Naive thymus-derived CD4-positive, alpha-beta T cell (primary cell): Measurements from ENCODE around the gene DNAH6. TPM values are rescaled to one million over a fixed set of nuclear protein-coding genes. Genes with fewer than 3 reads are reported as not detected.
"Not testable (repeated sequence)": the region's sequence is repeated elsewhere in the genome, so short reads cannot be mapped to it uniquely, and the experiment has no call there.

Experiments used
- ATAC-seq: fragments of 150-1000 bp; cut with Tn5 transposase; 2 replicates; pipeline ENCODE4 v1.10.0; 2021; ENCODE audit warnings: mild to moderate bottlenecking, moderate library complexity
- CTCF ChIA-PET: fragments of 350-600 bp; sonication (Branson Sonifier 250); formaldehyde crosslinking; loops from one replicate; lab custom pipeline; 2021; ENCODE audit warnings: antibody characterized with exemption; lab: Charles Lee
- POLR2A ChIA-PET: fragments of 350-600 bp; sonication (Branson Sonifier 250); formaldehyde crosslinking; loops from one replicate; lab custom pipeline; 2021; ENCODE audit warnings: antibody characterized with exemption, inconsistent platforms; lab: Charles Lee
- DNase-seq, 9 donors: peaks; one replicate each; pipeline versions ENCODE4 v3.0.0 to v3.0.0-alpha.2; 2020 to 2022; ENCODE audit warnings: mixed read lengths in 1 of 9
- H3K27ac ChIP-seq: one replicate; pipeline ENCODE4 v1.7.0; 2013; ENCODE audit warnings: mild to moderate bottlenecking, low read depth, low read length, moderate library complexity
- H3K27me3 ChIP-seq, 2 donors: one replicate each; pipeline ENCODE4 v1.7.0; 2013; ENCODE audit warnings: low read length in 2 of 2, mild to moderate bottlenecking in 2 of 2, moderate library complexity in 2 of 2; ENCODE audit not compliant: control insufficient read depth in 2 of 2, insufficient read depth in 2 of 2
- H3K36me3 ChIP-seq, 3 experiments: 1 replicate in 2 of 3; 2 replicates in 1 of 3; pipeline ENCODE4 v1.7.0; 2013; ENCODE audit warnings: low read length in 3 of 3, mild to moderate bottlenecking in 3 of 3, moderate library complexity in 1 of 3; ENCODE audit not compliant: insufficient read depth in 3 of 3, control insufficient read depth in 2 of 3
- H3K4me1 ChIP-seq, 2 donors: one replicate each; pipeline ENCODE4 v1.7.0; 2013; ENCODE audit warnings: low read length in 2 of 2, mild to moderate bottlenecking in 2 of 2, moderate library complexity in 1 of 2; ENCODE audit not compliant: control insufficient read depth in 2 of 2, insufficient read depth in 2 of 2
- H3K4me3 ChIP-seq: 2 replicates; pipeline ENCODE4 v1.7.0; 2013; ENCODE audit warnings: mild to moderate bottlenecking, low read length
- H3K9me3 ChIP-seq, 3 experiments: 1 replicate in 2 of 3; 2 replicates in 1 of 3; pipeline ENCODE4 v1.7.0; 2013; ENCODE audit warnings: low read length in 3 of 3; ENCODE audit not compliant: control insufficient read depth in 2 of 3
- H3K27ac Mint-ChIP-seq, 9 donors: one replicate each; pipeline ENCODE4 v1.8.0; 2020 to 2022; ENCODE audit warnings: mixed read lengths in 9 of 9, mild to moderate bottlenecking in 8 of 9, moderate library complexity in 5 of 9, inconsistent platforms in 2 of 9
- H3K27me3 Mint-ChIP-seq, 5 donors: one replicate each; pipeline ENCODE4 v1.8.0; 2021 to 2022; ENCODE audit warnings: mixed read lengths in 5 of 5, mild to moderate bottlenecking in 1 of 5
- H3K36me3 Mint-ChIP-seq, 5 donors: one replicate each; pipeline ENCODE4 v1.8.0; 2020 to 2022; ENCODE audit warnings: mixed read lengths in 5 of 5, mild to moderate bottlenecking in 3 of 5, inconsistent platforms in 1 of 5
- H3K4me1 Mint-ChIP-seq, 7 donors: one replicate each; pipeline ENCODE4 v1.8.0; 2020 to 2022; ENCODE audit warnings: mixed read lengths in 7 of 7, mild to moderate bottlenecking in 3 of 7, inconsistent platforms in 1 of 7
- H3K4me3 Mint-ChIP-seq, 10 donors: one replicate each; pipeline ENCODE4 v1.8.0; 2020 to 2022; ENCODE audit warnings: mild to moderate bottlenecking in 10 of 10, mixed read lengths in 10 of 10, moderate library complexity in 6 of 10, inconsistent platforms in 2 of 10
- H3K9me3 Mint-ChIP-seq, 11 donors: one replicate each; pipeline ENCODE4 v1.8.0; 2020 to 2022; ENCODE audit warnings: mixed read lengths in 11 of 11, mild to moderate bottlenecking in 4 of 11, inconsistent platforms in 1 of 11, moderate library complexity in 1 of 11
- intact Hi-C, 2 donors: fragments of 100-400 bp; cut with micrococcal nuclease; formaldehyde crosslinking; loops; one replicate each; pipeline ENCODE4 v1.15.1; 2023
- polyA plus RNA-seq, 2 donors: library from polyadenylated mRNA; unstranded; fragments of 300-500 nt; fragmentation: Illumina TruSeq; gene quantifications; one replicate each; pipeline ENCODE4 v1.2.3, GENCODE V29; 2021
- total RNA-seq, 6 experiments: library from RNA in 5 of 6; stranded (reverse) in 5 of 6; gene quantifications; 1 replicate in 5 of 6; 2 replicates in 1 of 6; pipeline ENCODE4 v1.2.3 and lab custom pipeline; 2021 to 2026

DNAH6 gene
- total and polyA plus RNA-seq, 7 experiments from 2014 or later, result 0.73 to 2.3 (median 1.3) TPM

DNA sequence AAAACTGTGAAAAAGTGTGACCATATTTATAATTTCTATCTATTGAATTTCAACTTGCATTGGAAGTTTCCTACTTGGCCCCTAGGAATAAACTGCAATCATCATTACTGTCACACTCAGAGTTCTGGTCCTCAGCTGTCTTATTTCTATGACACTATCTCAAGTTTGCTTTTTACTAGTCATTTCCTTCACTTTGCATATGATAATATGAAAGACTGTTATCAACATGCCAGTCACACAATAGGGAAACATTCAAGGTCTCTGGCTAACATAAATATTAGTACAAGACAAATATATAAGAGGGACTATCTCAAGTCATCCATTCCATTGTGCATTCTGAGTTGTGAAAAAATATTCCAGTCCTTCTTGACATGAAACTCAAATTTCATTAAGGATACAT, 28.7 kb downstream of the DNAH6 start:
- no peak for ATAC-seq
- Histone ChIP-seq H3K27ac (no peak overlapping the region), H3K4me3 (no peak overlapping the region), H3K27me3 (no peaks in the 10 kb centered on the region), H3K9me3 (no peaks in the 10 kb centered on the region), H3K36me3 (no peaks in the 10 kb centered on the region), H3K4me1 (no peaks in the 10 kb centered on the region)
- H3K27ac Mint-ChIP-seq, result no peak overlapping the region
- peaks cover 0 to 2% (median 0%) of the 10 kb centered on the region in 5 donors for H3K27me3 Mint-ChIP-seq
- intact Hi-C loops, result no loop called here
- no peak for DNase-seq
- no peak overlapping the region for H3K4me3 Mint-ChIP-seq
- CTCF ChIA-PET, result no interaction called here
- H3K36me3 Mint-ChIP-seq, result peaks cover 0 to 3% (median 0%) of the 10 kb centered on the region in 5 donors
- H3K9me3 Mint-ChIP-seq, result peaks cover 0 to 6% (median 0%) of the 10 kb centered on the region in 11 donors
- POLR2A ChIA-PET, result no interaction called here
- peaks cover 3 to 5% (median 3%) of the 10 kb centered on the region in 7 donors for H3K4me1 Mint-ChIP-seq

DNA sequence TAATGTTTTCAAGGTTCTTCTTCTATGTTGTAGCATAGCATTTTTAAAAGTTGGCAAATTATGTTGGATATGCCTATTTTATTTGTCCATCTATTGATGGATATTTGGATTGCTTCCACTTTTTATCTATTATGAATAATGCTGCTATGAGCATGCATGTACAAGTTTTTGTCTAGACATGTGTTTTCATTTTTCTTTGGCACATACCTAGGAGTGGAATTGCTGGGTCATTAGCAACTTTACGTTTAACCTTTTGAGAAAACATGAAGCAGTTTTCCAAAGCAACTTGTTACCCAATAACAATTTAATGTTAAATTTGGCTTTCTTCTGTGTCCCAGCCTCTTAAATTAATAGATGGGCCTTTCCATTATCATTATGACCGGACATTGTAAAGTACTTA, 30.3 kb downstream of the DNAH6 start:
- Mint-ChIP-seq H3K4me1 (peaks cover 0 to 10% (median 7%) of the 10 kb centered on the region in 7 donors), H3K4me3 (no peak overlapping the region), H3K36me3 (no peaks in the 10 kb centered on the region), H3K27ac (no peak overlapping the region), H3K27me3 (peaks cover 0 to 2% (median 0%) of the 10 kb centered on the region in 5 donors), H3K9me3 (peaks cover 0 to 2% (median 0%) of the 10 kb centered on the region in 11 donors)
- DNase-seq (no peak), ATAC-seq (no peak)
- H3K4me1 ChIP-seq, result no peaks in the 10 kb centered on the region
- no peaks in the 10 kb centered on the region for H3K36me3 ChIP-seq
- ChIA-PET CTCF (no interaction called here), POLR2A (no interaction called here)
- H3K27ac ChIP-seq, result no peak overlapping the region
- no peaks in the 10 kb centered on the region for H3K27me3 ChIP-seq
- H3K4me3 ChIP-seq, result no peak overlapping the region
- H3K9me3 ChIP-seq, result no peaks in the 10 kb centered on the region
- intact Hi-C loops, result no loop called here

DNA sequence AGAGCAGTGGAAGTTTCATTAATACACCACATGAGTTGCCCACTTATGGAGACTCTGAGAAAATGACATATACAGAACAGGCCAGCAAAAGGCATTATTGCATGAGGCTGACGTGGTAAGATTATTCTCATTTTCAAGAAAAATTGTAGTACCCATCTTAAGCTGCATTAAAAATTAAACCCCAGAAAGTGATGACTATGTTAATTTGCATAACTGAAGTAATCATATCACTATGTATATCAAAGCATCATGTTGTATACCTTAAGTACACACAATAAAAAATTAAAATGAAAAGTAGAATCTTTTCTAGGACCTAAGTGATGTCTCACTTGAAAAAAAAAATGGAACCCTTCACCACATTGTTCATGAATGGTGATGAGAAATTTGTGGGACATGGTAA, 32.0 kb downstream of the DNAH6 start:
- Mint-ChIP-seq H3K4me3 (no peak overlapping the region), H3K27me3 (peaks cover 0 to 5% (median 0%) of the 10 kb centered on the region in 5 donors), H3K9me3 (no peaks in the 10 kb centered on the region), H3K36me3 (no peaks in the 10 kb centered on the region), H3K27ac (no peak overlapping the region), H3K4me1 (peaks cover 0 to 10% (median 7%) of the 10 kb centered on the region in 7 donors)
- H3K27me3 ChIP-seq, result no peaks in the 10 kb centered on the region
- no peaks in the 10 kb centered on the region for H3K36me3 ChIP-seq
- H3K4me1 ChIP-seq, result no peaks in the 10 kb centered on the region
- no peak overlapping the region for H3K4me3 ChIP-seq
- no peak overlapping the region for H3K27ac ChIP-seq
- DNase-seq, result no peak
- intact Hi-C loops, result no loop called here
- no peak for ATAC-seq
- POLR2A ChIA-PET, result no interaction called here
- H3K9me3 ChIP-seq, result no peaks in the 10 kb centered on the region
- CTCF ChIA-PET, result no interaction called here

DNA sequence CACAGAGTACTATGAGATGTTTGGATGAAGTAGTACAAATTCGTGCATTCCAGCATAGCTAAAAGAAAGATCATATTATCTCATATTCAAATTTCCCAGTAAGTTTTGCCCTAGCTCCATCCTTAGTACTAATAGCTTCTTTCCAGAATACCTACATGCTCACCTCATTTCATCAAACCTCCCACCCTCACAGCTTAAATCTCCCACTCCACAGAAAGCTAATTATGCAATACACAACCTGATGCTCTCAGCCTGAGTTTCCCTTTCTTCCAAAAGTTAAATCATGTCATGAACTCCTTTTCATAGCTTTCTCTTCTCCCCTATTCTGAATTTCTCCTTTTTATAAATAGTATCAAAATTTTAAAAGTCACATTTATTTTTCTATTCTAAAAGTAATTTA, 34.6 kb downstream of the DNAH6 start:
- ATAC-seq, result no peak
- H3K27me3 Mint-ChIP-seq, result peaks cover 0 to 3% (median 0%) of the 10 kb centered on the region in 5 donors
- no peaks in the 10 kb centered on the region for H3K4me1 ChIP-seq
- no peak overlapping the region for H3K4me3 ChIP-seq
- H3K9me3 ChIP-seq, result no peaks in the 10 kb centered on the region
- ChIA-PET CTCF (no interaction called here), POLR2A (interaction anchor here (0.8 kb wide), 1 partner anchor 12 kb away, joined by 3 read pairs; no protein-coding TSS in a partner anchor)
- no peaks in the 10 kb centered on the region for H3K36me3 Mint-ChIP-seq
- intact Hi-C loops, result no loop called here
- no peak overlapping the region for H3K4me3 Mint-ChIP-seq
- peak overlapping the region in 1 of 9 donors; percentile 1 for H3K27ac Mint-ChIP-seq
- no peak overlapping the region for H3K27ac ChIP-seq
- peaks cover 0 to 10% (median 7%) of the 10 kb centered on the region in 7 donors for H3K4me1 Mint-ChIP-seq
- H3K9me3 Mint-ChIP-seq, result no peaks in the 10 kb centered on the region
- H3K27me3 ChIP-seq, result no peaks in the 10 kb centered on the region
- no peak for DNase-seq
- no peaks in the 10 kb centered on the region for H3K36me3 ChIP-seq

DNA sequence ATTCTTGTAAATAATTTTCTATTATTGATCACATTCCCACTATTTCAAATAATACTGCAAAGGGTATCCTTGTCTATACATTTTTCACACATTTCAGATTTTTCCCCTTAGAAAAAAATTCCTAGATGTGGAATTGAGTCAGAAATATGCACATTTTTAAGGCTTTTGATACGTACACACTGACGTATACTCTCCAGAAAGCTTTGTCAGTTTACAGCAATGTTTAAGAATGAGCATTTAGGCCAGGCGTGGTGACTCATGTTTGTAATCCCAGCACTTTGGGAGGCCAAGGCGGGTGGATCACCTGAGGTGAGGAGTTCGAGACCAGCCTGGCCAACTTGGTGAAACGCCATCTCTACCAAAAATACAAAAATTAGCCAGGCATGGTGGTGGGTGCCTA, 35.2 kb downstream of the DNAH6 start:
- CTCF ChIA-PET, H3K36me3 Mint-ChIP-seq, ATAC-seq: not testable (repeated sequence)

DNA sequence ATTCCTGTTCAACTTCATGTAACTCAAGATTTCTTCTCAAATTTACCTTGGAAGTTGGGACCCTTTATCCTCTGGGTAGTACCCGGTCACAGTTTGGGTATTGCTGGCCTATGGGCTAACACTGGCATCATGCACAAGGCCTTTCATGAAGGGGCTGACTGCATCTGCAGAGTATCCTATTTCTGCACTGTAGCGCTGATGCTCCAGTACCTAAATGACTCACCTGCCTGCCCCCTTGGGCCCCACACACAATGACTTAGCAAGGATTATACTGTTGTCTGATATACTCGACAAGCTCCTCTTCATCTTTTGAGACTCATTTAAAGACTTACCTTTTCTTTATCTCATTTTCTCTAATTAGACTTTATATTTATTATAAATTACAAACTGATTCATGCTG, 39.9 kb downstream of the DNAH6 start:
- intact Hi-C loops, result no loop called here
- Histone ChIP-seq H3K36me3 (no peaks in the 10 kb centered on the region), H3K27ac (no peak overlapping the region), H3K4me1 (no peaks in the 10 kb centered on the region), H3K27me3 (no peaks in the 10 kb centered on the region), H3K4me3 (no peak overlapping the region), H3K9me3 (peaks cover 0 to 11% (median 0%) of the 10 kb centered on the region in 3 experiments)
- peaks cover 0 to 3% (median 0%) of the 10 kb centered on the region in 5 donors for H3K27me3 Mint-ChIP-seq
- ATAC-seq (no peak), DNase-seq (no peak)
- H3K36me3 Mint-ChIP-seq, result peaks cover 0 to 14% (median 6%) of the 10 kb centered on the region in 5 donors
- CTCF ChIA-PET, result interaction anchor here (0.9 kb wide), 1 partner anchor 19 kb away, joined by 3 read pairs; no protein-coding TSS in a partner anchor
- POLR2A ChIA-PET, result no interaction called here
- H3K27ac Mint-ChIP-seq, result no peak overlapping the region
- no peak overlapping the region for H3K4me3 Mint-ChIP-seq
- peaks cover 0 to 17% (median 10%) of the 10 kb centered on the region in 11 donors for H3K9me3 Mint-ChIP-seq
- peaks cover 0 to 3% (median 0%) of the 10 kb centered on the region in 7 donors for H3K4me1 Mint-ChIP-seq

More for the DNA sequence above, 35.2 kb downstream of the DNAH6 start:
- DNase-seq, H3K4me1 Mint-ChIP-seq, H3K9me3 ChIP-seq, H3K4me1 ChIP-seq, intact Hi-C loops, H3K9me3 Mint-ChIP-seq, H3K4me3 ChIP-seq, H3K27me3 ChIP-seq, H3K4me3 Mint-ChIP-seq, H3K36me3 ChIP-seq, H3K27me3 Mint-ChIP-seq, H3K27ac Mint-ChIP-seq, H3K27ac ChIP-seq: not testable (repeated sequence)
- POLR2A ChIA-PET, result interaction anchor here (0.6 to 0.8 kb wide), 2 partner anchors 11 to 21 kb away, joined by 3 read pairs; no protein-coding TSS in a partner anchor

DNA sequence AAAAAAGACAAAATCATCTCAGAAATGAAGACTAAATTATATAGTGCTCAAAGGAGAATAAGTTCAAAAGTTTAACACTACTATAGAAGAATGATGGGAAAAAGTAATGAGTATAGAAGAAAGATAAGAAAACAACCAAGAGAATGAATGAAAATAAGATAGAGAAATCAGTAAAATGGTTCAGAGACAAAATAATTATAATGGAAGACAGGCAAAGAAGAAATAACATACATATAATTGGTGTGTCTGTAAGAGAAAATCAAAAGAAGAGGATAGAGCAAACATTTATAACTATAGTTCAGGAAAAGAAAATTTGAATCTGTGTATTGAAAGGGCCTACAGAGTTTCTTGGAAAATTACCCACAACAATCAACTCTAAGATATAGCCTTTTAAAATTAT, 43.5 kb downstream of the DNAH6 start:
- Mint-ChIP-seq H3K27ac (no peak overlapping the region), H3K9me3 (peaks cover 0 to 28% (median 15%) of the 10 kb centered on the region in 11 donors), H3K4me1 (peaks cover 0 to 3% (median 0%) of the 10 kb centered on the region in 7 donors), H3K4me3 (no peak overlapping the region), H3K27me3 (peaks cover 0 to 10% (median 0%) of the 10 kb centered on the region in 5 donors), H3K36me3 (peaks cover 0 to 14% (median 9%) of the 10 kb centered on the region in 5 donors)
- peaks cover 0 to 11% (median 0%) of the 10 kb centered on the region in 3 experiments for H3K9me3 ChIP-seq
- DNase-seq, result no peak
- H3K27me3 ChIP-seq, result no peaks in the 10 kb centered on the region
- ChIA-PET POLR2A (no interaction called here), CTCF (no interaction called here)
- no peak for ATAC-seq
- intact Hi-C loops, result no loop called here
- no peak overlapping the region for H3K4me3 ChIP-seq
- H3K4me1 ChIP-seq, result no peaks in the 10 kb centered on the region
- H3K27ac ChIP-seq, result no peak overlapping the region
- H3K36me3 ChIP-seq, result no peaks in the 10 kb centered on the region
